ENCODE results near the gene GLDN. TPM values are rescaled to one million over a fixed set of nuclear protein-coding genes. Genes with fewer than 3 reads are reported as not detected.

Gene GLDN
- total RNA-seq, 1 donor from 2014 or later, result 0.21 TPM

GRCh38 chr15:51448622-51449399 is 107.4 kb downstream of the GLDN start:
- H3K36me3 Mint-ChIP-seq (ENCODE audit: low read depth, unreplicated experiment), result peaks cover 28% of the 10 kb centered on the region
- no peak overlapping the region for H3K4me3 Mint-ChIP-seq (ENCODE audit: unreplicated experiment)
- H3K9me3 Mint-ChIP-seq (ENCODE audit: unreplicated experiment), result no peaks in the 10 kb centered on the region
- no peak overlapping the region for H3K27ac Mint-ChIP-seq (ENCODE audit: unreplicated experiment)
- no peak for DNase-seq (ENCODE audit: low spot score)
- peaks cover 5% of the 10 kb centered on the region for H3K4me1 Mint-ChIP-seq (ENCODE audit: unreplicated experiment)
- TF ChIP-seq CTCF (IDR thresholded peaks at IDR 0.05; ENCODE audit: unreplicated experiment), result no peak
- no peaks in the 10 kb centered on the region for H3K27me3 Mint-ChIP-seq (ENCODE audit: unreplicated experiment)

GRCh38 chr15:51450001-51450400 is 108.5 kb downstream of the GLDN start:
- Mint-ChIP-seq H3K27me3 (ENCODE audit: unreplicated experiment) (no peaks in the 10 kb centered on the region), H3K4me1 (ENCODE audit: unreplicated experiment) (peaks cover 5% of the 10 kb centered on the region), H3K4me3 (ENCODE audit: unreplicated experiment) (no peak overlapping the region), H3K27ac (ENCODE audit: unreplicated experiment) (no peak overlapping the region), H3K9me3 (ENCODE audit: unreplicated experiment) (no peaks in the 10 kb centered on the region), H3K36me3 (ENCODE audit: low read depth, unreplicated experiment) (peaks cover 20% of the 10 kb centered on the region)
- TF ChIP-seq CTCF (IDR thresholded peaks at IDR 0.05; ENCODE audit: unreplicated experiment), result no peak
- DNase-seq (ENCODE audit: low spot score), result no peak

Small RNA genes lying within 50 kb of the gene (microRNA-seq; reads per million reads assigned to microRNA genes)
- not detected for gene MIR7973-1 (ENCODE audit: unreplicated experiment)
- gene MIR7973-2 (ENCODE audit: unreplicated experiment), result not detected

Other genes with a start within 250 kb of the GLDN start
- 0.77 TPM for gene TNFAIP8L3, start 246.7 kb upstream of the GLDN start, total RNA-seq (ENCODE audit: unreplicated experiment)
- not detected for gene CYP19A1, start 3.1 kb upstream of the GLDN start, total RNA-seq (ENCODE audit: unreplicated experiment)

Data from endothelial cell (in vitro differentiated cells).